NCI-H2029 (cell line): Measurements from ENCODE around the gene SLC26A3.
A peak's percentile ranks its signal among the peaks of the same experiment; 100 is the strongest.

ENCODE experiments used
- DNase-seq: peaks from one replicate; lab custom pipeline; 2025; lab: John Stamatoyannopoulos, UW

The SLC26A3 gene

GRCh38 chr7:107744345-107744750 is 58.7 kb downstream of the SLC26A3 start:
- peak; percentile 11 for DNase-seq

GRCh38 chr7:107743567-107744344 is 59.3 kb downstream of the SLC26A3 start, which contains the start of gene CBLL1:
Gene CBLL1, plus strand, starts transcription at chr7:107744142. Its CDS starts 22 bp downstream, at chr7:107744164.
- peak; percentile 91 for DNase-seq

GRCh38 chr7:107742678-107743566 is 60.1 kb downstream of the SLC26A3 start:
- DNase-seq: peak; percentile 68

GRCh38 chr7:107728276-107728675 is 74.7 kb downstream of the SLC26A3 start:
- no peak for DNase-seq

- DNase-seq: no peak
Observed at GRCh38 chr7:107726356-107727130, 76.5 kb downstream of the SLC26A3 start.

- DNase-seq: peak; percentile 17
Observed at GRCh38 chr7:107725138-107725740, 77.8 kb downstream of the SLC26A3 start.

- no peak for DNase-seq
Observed at GRCh38 chr7:107723255-107723654, 79.8 kb downstream of the SLC26A3 start.

- DNase-seq: no peak
Observed at GRCh38 chr7:107721286-107721685, 81.7 kb downstream of the SLC26A3 start.

GRCh38 chr7:107718456-107719193 is 84.4 kb downstream of the SLC26A3 start:
- no peak for DNase-seq

- DNase-seq: no peak
Observed at GRCh38 chr7:107715531-107715930, 87.5 kb downstream of the SLC26A3 start.
